Measurements from ENCODE around the gene LRRN3.

GRCh38 chr7:111093496-111093895 is 2.6 kb downstream of the LRRN3 start:
- no peak for TF ChIP-seq POLR2A (IDR thresholded peaks at IDR 0.05)
- TF ChIP-seq CTCF (IDR thresholded peaks at IDR 0.05): no peak

Data from testis (tissue), 2 donors.